HT-29 (cell line): ENCODE measurements around the gene MOB1B. TPM values are rescaled to one million over a fixed set of nuclear protein-coding genes. Genes with fewer than 3 reads are reported as not detected.
"Not testable (repeated sequence)": the region's sequence is repeated elsewhere in the genome, so short reads cannot be mapped to it uniquely, and the experiment has no call there.

Experiments used
- DNase-seq: peaks from one replicate; pipeline ENCODE4 v3.0.0-alpha.2; 2015; ENCODE audit warnings: low spot score
- total RNA-seq: library from RNA; depleted of rRNA; stranded (reverse); fragments of >200 nt; shearing (Covaris generic); gene quantifications from 2 replicates; pipeline ENCODE4 v1.2.3, GENCODE V29; 2014; rRNA removed

MOB1B gene
- total RNA-seq, 1 experiment from 2014 or later = 3.8 TPM

DNA sequence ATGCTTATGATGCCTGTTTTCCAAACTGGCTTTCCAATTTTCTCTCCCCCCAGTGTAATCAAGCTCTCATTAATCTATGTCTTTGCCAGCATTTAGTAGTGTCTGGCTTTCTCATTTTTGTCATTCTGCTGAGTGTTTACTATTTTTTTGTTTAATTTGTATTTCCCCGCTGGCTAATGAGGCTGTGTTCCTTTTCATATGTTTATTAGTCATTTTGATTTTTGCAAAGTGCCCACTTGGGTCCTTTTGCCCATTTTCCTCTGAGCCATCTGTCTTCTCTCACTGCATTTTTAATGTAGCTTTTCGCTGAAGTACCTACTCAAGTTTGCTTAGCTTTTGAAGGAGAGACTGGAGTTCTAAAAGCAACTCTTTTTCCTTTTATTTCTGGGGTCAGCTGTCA lies 106.0 kb downstream of the MOB1B start:
- no peak for DNase-seq

GRCh38 chr4:71009086-71009485 lies 106.9 kb downstream of the MOB1B start:
- DNase-seq = no peak

DNA sequence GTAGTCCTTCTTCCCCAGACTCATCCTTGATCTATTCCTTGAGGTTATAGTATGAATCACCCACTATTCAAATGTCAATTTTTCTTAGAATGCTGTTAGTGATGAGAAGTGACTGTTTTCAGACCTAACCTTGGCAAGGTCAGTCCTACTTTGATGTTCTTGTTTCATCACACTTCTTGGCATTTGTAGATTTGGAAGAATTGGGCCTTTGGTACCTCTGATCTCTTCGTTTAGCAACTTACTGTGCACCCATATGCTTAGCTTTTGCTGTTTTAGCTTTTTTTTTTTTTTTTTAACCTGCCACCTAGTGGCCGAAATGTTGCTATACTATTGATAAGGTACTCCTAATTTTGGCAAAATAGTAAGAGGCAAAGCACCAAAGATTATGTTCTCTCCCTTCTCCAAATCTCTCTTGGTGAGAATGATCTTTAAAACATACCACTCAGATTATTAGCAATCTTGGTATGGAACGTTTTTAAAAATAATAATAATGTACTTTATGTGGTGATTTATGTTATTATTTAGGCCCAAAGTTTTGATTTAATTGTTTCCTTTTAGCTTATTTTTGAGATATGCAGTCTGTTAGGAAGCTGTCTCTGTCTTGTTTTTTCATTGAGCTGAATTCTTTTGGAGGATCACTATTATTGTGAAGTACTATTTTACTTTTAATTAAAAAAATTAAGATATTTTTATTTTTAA lies 107.9 kb downstream of the MOB1B start:
- peak; percentile 49 for DNase-seq

DNA sequence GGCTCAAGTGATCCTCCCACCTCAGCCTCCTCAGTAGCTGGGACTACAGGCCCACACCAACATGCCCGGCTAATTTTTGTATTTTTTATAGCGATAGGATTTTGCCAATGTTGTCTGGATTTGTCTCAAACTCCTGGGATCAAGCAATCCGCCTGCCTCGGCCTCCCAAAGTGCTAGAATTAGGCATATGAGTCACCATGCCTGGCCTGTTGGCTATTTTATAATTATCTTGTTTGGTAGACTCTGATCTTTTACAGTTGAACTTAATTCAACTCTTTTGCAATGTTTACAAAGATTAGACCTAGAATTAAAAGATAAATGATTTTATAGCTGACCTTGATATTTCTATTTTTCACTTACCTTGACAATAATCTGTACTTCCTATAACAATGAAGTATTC lies 109.3 kb downstream of the MOB1B start:
- DNase-seq = no peak

DNA sequence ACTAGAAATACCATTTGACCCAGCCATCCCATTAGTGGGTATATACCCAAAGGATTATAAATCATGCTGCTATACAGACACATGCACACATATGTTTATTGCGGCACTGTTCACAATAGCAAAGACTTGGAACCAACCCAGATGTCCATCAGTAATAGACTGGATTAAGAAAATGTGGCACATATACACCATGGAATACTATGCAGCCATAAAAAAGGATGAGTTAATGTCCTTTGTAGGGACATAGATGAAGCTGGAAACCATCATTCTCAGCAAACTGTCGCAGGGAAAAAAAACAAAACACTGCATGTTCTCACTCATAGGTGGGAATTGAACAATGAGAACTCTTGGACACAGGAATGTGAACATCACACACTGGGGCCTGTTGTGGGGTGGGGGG lies 115.2 kb downstream of the MOB1B start:
- not testable (repeated sequence) for DNase-seq

DNA sequence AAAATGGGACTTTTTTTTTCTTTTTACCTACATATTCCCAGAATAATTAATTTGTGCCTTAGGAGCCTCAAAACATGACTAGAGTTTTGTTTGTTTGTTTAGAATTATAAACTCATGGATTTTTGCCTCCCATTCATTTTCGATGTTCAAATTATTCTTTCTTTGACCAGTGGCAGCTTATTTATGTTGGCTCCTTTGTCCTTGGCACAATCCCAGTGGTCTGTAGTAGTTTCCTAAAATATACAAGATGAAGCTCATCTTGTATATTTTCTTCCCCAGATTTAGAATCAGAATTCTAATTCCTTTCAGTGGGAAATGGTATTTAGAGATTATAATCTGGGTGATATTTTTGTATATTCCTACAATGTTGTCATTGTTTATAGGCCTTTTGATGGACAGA lies 118.4 kb downstream of the MOB1B start:
- no peak for DNase-seq

DNA sequence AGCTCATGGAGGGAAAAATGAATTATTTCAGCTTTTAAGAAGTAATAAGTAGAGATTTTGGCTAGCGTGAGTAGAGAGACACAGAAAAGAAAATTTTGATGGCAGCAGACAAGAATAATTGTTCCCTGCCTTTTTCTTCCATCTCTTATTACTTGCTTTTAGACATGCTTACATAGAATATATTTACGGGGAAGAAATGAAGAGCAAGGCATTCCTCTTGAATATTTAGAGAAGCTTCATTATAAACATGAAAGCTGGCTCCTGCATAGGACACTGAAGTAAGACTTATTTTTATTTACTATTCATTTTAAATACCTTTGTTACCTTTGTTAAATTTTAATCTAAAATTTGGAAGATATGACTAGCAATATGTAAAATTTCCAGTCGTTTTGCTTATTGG lies 123.5 kb downstream of the MOB1B start:
- DNase-seq = no peak

GRCh38 chr4:71026086-71026485 lies 123.9 kb downstream of the MOB1B start:
- peak; percentile 49 for DNase-seq

- no peak for DNase-seq
Measured at GRCh38 chr4:71027611-71028010, 125.4 kb downstream of the MOB1B start.

DNA sequence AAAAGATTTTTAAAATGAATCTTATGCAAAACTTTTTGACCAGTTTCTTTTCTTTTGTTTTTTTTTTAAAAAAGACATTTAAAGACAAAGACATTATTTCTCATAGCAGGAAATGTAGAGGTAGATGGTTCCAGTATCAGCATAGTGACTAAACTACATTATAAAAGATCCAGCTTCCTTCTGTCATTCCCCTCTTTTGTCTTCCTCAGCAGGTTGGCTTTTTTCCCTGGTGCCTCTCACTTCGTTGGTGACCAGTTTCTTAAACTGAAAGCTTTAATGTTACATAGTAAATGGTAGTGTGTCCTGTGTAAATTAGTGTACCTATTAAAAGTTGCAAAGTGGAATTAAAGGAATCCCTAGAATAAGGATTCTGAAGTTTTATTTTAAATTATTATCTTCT lies 127.3 kb downstream of the MOB1B start:
- DNase-seq = no peak

DNA sequence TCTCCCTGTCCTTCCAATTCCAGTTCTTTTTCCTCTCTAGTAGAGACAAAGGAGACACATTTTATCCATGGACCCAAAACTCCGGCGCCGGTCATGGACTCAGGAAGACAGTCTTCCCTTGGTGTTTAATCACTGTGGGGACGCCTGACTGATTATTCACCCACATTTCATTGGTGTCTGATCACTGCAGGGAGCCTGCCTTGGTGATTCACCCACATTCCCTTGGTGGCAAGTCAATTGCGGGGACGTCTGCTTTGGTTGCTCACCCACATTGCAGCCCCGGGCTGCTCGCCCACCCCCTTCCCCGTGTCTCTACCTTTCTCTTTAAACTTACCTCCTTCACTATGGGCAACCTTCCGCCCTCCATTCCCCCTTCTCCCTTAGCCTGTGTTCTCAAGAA lies 129.9 kb downstream of the MOB1B start:
- not testable (repeated sequence) for DNase-seq

Other genes with a start within 250 kb of the MOB1B start
- gene JCHAIN, start 235.9 kb upstream of the MOB1B start, total RNA-seq = not detected in 2 replicates
- gene UTP3, start 213.8 kb upstream of the MOB1B start, total RNA-seq = 17.5 and 19.2 TPM in 2 replicates
- 15.0 and 18.7 TPM in 2 replicates for gene RUFY3, start 180.4 kb upstream of the MOB1B start, total RNA-seq
- 40.7 and 48.3 TPM in 2 replicates for gene GRSF1, start 62.5 kb upstream of the MOB1B start, total RNA-seq
- 12.0 and 16.9 TPM in 2 replicates for gene DCK, start 91.3 kb downstream of the MOB1B start, total RNA-seq